T1000 (cell line): Measurements from ENCODE around the gene USP15.

Source experiments
- DNase-seq: peaks from one replicate; lab custom pipeline; 2025; ENCODE audit warnings: mixed read lengths; lab: John Stamatoyannopoulos, UW

The USP15 gene

DNA sequence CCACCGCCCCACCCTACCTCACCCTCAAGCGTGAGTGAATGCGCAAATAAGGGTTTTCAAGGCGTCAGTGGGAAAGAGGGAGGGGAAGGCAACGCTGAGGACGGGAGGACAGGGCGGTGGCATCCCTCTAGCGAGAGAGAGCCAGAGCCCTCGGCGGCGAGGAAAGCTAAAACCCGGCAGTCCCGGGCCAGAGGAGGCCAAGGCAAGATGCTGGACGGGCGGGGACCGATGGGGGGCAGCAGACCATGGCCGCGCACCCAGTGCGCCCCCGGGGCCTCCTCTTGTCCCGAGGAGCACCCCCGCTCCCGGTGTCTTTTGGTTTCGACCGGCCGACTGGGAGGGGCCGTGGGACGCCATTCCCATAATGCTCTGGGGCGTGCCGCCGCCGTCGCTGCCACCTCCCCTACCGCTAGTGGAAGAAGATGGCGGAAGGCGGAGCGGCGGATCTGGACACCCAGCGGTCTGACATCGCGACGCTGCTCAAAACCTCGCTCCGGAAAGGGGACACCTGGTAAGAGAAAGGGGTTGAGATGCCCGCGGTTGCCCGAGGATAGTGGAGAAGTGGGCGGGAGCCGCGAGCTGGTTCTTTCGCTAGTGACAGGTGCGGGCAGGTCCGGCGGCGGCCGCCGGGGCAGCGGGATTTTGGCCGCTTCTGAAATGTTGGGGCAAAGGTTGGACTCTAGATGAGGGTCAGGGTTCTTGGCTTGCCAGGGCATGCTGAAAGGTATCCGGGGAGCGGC, at the start of gene USP15:
TSS of gene USP15 (plus strand) at position 412 of the 740 bp plus-strand sequence. CDS start at position 423, 11 bp downstream.
- peak; percentile 97 for DNase-seq

DNA sequence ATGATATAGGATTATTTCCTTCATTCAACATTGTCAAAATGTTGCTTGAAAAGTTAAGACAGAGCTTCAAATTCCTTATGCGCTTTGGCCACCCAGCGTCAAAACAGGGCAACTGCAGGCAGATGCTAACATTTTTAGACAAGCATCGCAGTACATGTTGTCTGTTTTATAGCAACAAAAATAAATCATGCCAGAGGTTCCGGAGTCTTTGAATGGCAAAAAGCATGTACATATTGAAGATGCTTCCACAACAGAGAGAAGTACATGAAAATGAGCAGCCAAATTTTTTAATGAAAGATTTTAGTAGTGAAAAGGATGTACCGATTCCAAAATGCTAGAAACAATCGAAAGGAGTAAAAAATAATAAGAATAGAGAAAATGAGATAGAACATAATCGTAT, 49.8 kb upstream of the USP15 start:
- no peak for DNase-seq

DNA sequence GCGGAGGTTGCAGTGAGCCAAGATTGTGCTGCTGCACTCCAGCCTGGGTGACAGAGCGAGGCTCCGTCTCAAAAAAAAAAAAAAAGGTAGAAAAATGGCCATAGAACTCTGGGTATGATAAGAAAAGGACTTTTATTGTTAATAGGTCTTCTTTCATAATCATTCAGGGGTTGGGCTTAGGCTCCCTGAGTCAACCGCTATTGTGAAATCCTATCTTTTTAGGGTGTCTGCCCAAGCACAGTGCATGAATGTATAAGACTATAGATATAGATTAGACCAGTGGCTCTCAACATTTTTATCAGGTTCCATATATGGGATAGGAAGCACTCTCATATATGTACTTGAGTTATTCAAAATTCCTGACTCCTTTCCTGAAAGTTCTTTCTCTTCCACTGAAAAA, 48.7 kb upstream of the USP15 start:
- DNase-seq = no peak

DNA sequence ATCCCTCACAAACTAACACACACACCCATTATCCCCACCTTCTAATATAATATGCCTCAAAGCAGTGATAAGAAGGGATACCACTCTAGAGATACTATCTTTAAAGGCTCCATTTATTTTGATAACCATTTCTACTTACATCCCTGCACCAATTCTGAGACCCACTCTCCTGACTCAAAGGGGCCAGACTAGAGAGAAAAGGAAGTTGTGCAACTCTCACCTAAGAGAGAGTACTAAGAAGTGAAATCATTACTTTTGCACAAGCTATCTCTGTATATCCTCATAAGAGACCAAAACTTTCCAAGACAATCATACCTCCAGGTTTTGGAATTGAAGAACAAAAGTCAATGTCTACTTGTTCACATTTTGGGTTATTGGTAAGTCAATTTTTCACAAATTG, 45.4 kb upstream of the USP15 start:
- DNase-seq = no peak

DNA sequence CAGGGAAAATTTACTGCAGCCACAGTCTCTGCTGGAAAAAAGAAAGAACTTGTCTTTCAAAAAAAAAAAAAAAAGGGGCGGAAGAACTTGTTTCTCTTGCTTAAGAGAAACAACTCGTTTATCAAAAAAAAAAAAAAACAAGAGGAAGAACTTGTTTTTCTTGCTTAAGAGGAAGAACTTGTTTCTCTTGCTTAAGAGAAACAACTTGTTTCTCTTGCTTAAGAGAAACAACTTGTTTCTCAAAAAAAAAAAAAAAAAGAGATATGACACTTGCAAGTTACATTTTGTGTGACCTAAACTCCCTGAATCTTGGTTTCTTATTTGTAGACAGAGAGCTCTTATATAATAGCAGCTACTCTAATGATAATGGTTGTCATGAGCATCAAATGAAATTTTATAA, 44.7 kb upstream of the USP15 start:
- DNase-seq = no peak

DNA sequence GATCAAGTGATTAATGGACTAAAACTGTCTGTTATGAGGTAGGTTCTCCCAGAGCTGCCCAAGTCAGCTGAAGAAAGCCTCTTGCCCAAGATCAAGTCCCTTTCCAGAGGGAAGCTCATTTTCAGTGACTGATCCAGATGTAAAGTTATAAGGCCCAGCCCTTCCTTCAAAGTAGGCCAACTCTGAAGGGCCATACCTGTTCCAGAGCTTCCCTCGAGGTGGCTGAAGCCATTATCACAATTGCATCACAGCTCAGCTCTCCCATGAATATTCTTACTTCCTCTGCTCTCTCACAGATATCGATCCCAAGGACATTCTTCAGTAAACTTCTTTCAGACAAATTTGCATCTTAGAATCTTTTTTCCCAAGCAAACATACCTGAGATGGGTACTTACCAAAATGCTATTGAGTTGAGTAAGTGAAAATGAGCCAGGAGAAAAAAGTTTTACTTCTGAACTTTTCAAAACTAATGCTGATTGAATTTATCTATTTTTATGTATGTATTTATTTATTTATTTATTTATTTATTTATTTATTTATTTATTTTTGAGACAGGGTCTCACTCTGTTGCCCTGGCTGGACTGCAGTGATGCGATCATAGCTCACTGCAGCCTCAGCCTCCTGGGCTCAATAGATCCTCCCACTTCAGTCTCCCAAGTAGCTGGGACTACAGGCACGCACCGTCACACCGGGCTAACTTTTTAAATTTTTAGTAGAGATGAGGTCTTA, 42.6 kb upstream of the USP15 start:
- DNase-seq = no peak

DNA sequence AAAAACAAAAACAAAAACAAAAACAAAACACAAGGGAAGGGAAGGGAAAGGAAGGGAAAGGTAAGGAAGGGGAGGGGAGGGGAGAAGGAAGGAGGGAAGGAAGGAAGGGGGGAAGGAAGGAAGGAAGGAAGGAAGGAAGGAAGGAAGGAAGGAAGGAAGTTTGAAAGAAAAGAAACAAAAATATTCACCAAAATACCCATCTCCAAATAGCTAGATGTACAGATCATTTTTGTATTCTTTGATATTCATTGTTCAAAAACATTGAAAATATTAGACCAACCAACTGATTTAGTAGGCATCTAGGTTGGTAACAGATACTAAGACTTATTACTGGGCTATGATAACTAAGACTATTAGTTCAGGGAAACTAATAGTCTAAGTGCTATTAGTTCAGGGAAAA, 39.1 kb upstream of the USP15 start:
- no peak for DNase-seq

DNA sequence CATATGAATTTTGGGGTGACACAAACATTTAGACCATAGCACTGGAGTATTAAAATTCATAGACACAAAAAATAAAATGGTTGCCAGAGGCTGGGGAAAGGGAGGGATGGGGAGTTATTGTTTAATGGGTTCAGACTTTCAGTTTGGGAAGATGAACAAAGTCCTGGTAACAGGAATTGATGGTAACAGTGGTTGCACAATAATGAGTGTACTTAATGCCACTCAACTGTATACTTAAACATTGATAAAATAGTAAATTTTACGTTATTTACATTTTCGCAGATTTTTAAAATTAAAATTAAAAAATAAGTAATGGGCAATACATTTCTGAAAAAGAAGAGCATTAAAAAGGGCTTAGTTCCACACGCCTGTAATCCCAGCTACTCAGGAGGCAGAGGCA, 35.6 kb upstream of the USP15 start:
- DNase-seq = no peak

DNA sequence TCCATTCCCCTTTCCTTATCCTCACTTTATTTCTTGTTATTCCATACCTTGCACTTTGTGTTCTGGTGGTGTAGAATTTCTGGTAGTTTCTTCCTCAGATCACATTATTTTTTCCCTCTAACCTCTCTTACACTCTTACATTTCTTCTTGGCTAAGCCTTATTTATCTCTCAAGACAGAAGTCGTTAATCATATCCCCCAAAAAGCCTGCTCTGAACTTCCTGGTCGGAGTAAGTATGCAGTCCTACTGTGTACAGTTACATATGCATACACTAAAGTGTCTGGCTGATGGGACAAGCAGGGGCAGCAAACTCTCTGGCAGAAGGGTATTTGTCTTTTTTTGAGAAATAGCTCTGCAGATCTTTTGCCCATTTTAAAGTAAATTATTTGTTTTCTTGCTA, 33.1 kb upstream of the USP15 start:
- no peak for DNase-seq

DNA sequence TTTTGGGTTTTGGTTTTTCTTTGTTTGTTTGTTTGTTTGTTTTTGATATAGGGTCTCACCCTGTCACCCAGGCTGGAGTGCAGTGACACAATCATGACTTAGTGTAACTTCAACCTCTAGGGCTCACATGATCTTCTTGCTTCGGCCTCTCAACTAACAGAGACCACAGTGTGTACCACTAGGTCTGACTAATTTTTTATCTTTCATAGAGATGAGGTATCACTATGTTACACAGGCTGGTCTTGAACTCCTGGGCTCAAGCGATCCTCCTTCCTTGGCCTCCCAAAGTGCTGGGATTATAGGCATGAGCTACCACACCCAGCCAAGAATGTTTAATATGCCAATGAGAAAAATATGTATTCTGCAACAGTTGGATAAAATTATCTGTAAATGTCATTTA, 29.6 kb upstream of the USP15 start:
- DNase-seq = no peak

DNA sequence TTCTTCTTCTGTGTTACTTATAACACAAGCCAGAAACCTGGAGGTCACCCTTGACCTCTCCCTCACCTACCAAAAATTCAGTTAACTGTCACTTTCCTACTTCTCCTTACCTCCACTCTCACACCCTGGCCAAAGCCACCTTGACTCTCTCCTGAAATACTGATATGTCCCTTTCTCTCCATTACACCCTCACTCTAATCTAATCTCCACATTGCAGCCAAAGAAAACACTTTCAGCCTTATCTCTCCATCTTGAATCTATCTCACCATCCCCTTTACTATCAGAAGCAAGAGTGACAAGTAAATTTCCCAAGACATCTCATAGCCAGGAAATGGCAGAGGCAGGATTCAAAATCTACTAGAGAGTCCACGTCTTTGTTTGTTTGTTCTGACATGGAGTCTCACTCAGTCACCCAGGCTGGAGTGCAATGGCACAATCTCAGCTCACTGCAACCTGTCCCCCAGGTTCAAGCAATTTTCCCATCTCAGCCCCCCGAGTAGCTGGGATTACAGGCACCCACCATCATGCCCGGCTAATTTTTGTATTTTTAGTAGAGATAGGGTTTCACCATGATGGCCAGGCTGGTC, 28.0 kb upstream of the USP15 start:
- DNase-seq = no peak

DNA sequence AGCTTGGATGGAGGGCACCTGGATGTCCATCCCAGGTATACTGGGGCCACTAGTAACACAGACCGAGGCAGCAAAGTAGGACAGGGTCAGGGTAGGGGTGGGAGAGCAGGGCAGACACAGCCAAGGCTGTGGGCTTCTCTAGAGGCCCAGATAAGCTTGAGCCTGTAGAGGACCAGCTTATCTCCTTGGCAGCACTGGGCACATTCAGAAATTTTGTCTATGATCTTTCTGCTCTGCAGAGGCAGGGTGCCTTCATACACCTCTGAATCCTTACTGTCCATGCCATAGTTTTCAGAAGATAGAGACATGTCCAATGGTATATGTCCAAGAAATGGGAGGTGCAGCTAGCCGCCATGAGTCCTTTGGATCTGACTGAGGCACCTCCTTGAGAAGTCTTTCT, 26.4 kb upstream of the USP15 start:
- DNase-seq = no peak

DNA sequence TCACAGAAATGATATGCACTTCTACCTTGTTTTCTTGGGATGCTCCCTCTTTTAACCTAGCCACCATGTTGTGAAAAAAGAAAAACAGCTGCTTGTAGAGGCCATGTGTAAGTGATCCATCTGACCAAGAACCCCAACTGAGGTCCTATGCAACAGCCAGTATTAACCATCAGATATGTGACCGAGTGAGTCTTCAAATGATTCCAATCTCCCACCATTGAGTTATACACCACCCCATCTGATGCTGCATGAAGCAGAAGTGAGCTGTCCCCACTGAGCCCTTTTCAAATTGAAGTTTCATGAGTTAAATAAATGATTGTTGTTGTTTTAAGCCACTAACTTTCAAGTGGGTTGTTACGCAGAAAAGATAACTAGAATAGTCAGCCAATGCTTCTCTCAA, 20.6 kb upstream of the USP15 start:
- no peak for DNase-seq

DNA sequence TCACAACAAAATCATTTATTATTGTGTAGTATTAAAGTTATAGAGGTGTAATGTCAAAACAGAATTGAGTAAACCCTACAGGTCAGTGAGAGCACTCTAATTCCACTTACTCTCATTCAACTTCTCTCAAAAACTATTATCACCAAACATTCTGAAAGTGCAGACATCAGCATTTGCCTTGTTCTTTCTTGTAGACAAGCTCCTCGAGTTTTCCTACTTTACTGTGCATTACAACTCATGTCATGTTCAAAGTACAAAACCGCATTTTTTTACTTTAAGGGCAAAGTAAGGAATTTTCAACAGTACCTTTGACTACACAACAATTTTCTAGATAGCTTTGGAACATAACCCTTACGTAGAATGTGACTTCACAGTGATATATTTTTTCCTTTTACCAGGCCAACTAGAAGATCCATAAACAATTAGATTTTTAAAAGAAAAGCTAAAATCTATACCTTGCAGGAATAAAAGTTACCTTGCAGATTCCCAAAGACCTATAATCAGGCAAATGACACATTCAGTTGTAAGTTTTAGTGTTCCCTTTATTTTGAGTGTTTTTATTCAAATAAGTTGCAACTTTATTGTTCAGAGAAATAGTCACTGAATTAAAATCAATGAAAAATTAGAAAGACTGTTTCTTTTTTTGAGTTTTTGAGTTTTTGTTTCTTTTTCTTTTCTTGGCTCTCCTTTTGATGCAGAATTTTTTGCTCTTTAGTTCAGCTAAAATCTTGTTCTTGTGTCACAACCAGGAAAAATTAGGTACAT, 12.7 kb upstream of the USP15 start:
- no peak for DNase-seq

DNA sequence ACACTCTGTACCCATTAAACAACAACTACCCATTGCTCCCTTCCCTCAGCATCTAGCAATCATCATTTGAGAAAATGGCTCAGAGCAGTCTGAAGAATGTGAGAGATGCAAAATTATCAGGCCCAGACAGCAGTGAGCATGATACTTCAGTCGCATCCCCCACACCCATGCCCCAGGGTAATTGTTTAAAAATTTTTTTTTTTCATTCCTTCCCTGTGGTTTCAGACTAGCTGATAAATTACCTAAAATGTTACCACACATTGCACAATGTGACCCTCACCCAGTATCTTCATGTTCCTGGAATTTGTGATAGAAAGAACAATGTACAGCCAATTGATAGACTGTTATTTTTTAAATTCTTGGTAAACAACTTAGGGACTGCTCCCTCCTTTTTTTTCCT, 11.3 kb upstream of the USP15 start:
- DNase-seq = peak; percentile 22

DNA sequence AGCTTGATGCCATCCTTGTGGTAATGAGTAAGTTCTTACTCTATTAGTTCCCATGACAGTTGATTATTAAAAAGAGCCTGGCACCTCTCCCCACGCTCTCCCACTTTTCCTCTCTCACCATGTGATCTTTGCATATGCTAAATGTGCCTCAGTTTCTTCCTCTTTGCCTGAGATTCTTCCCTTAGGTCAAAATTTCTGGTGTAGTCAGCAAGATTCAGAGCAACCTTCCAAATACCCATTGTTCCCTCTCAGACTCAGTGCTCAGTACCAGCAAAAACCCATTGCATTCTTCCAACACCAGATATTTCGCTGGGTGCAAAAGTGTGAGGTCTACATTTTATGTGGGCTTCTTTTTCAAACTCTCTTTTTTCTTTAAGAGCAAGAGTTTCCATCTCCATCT, 10.8 kb upstream of the USP15 start:
- DNase-seq = no peak

DNA sequence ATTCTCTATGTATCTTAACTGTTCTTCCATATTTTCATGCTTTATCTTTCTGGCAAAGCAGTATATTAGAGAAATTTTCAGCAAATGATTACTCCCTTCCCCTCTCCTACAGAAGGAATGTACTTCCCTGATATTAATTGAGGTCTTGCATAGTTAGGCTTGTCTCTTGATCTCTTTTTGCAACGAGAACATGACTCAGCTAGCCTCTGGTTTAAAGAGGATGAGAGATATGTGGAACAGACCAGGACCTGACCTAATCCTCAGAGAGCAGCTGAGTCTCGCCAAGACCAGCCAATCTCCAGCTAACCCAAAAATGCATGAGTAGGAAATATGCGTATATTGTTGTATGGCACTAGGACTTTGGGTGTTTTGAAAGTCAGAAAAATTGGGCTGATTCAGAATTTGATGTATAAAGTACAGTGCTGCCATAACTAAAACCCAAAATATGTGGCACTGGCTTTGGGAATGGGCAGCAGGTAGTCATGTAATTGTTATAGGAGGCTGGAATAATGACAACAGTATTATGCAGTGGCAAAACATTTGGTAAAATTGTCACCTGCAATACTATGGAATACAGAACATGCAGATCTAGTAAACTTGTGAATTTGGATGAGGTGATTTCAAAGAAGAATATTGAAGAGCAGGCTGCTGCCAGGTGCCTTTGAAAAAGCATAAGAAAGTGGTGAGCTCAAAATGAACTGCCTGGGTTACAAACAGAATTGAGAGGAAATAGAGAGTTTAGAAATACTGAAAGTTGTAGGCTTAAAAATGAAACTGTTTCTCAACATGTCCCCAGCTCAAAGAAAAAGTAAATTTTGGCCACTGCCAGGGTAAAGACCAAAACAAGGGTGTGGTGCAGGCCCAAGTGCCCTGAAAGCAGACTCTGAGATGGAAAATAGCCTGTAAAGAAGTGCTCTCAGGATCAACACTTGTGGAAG, 9.3 kb upstream of the USP15 start:
- DNase-seq = no peak

DNA sequence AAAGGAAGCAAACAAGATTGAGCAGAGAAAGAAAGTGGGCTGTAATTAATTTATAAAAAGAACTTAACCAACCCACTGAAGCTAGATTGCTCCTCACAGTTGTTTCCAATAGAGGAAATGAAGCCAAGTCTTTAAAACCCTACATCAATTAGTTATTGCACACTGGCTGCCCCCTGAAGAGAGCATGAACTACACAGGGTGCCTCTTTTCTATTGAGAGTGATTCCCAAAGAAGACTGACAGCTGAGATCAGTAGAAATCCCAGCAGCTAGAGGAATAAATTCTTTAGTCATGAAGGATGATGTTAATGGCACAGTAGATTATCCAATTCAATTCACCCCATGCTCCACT, 8.6 kb upstream of the USP15 start:
- DNase-seq = no peak

DNA sequence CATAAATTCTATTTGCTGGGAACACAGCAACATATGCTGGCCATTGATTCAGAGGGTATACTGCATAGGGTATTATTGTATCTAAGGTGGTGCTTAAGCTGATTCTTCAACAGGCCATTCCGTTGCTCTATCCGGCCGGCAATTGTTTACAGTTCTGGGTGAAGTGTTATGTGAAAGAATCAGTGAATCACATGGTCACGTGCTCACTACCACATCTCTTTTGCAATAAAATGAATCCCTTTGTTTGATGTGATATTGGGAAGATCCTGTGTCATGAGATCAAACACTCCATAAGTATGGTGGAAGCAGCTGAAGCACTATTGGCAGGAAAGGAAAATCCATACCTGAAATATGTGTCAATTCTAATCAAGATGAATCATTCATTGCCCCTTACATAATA, 7.6 kb upstream of the USP15 start:
- no peak for DNase-seq

DNA sequence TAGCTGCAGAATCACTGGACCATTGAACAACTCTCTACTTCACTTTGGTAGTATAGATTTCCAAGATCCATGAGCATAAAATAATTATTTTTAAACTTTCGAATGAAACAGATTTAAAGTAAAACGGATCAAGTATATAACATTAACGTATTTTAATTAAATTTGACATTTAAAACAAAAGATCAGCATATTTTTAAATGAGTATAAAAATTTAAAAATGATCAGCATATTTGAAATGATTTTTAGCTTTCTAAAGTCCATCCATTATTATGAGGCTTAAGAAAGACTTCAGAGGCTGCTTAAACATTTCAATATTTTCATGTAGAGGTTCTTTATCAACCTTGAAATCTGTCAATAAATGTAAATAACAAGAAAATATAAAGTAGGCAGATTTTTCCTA, 5.2 kb upstream of the USP15 start:
- DNase-seq = no peak

DNA sequence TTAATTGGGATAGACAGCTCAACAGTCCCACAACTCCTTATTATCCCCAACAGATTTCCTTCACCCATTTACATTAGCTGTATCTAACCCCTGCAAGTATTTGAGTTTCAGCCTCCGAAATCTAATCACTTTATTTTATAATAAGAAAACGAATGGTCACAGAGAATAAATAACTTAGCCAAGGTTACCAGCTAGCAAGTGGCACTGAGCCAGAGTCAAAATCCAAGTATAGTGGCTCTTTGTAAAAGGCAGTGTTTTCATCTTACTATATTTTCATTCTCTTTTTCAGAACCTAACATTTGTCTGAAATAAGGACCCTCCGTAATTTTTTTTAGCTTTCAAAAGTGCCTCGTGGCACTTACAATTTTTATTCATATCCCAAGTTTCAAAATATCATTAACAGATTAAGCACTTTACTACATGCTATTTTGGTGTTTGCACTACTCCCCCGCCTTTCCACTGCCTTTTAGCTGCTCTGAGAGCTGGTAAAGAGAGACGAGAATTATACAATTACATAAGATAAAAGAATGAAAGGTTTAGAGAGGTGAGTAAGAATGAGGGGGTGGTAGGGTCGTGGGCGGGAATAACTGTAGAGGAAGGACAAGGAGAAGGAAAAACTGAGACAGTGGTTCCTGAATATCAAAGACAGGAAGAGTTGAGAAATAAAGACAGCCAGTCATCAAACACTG, 3.7 kb upstream of the USP15 start:
- DNase-seq = no peak
